ENCODE data around the gene ADARB2.

Gene ADARB2

DNA sequence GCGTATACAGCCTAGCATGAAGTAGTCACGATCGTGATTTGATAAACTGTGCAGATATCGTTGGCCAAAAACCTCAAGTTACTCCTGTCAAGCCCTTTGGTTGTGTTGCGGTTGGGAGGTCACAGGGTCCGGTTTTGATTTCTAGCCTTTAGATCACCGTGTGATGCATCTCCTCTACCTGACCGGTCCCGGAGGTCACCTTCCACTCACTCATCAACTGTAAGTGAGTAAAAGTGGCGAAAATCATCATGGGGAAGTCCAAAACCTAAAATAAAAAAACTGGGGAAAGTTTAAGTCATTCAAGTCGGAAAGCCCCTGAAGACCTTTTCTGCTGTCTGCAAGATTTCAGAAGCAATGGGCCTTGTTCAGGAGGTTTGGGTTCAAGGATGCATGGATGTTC, 62.8 kb downstream of the ADARB2 start:
- no peak overlapping the region for H3K27ac ChIP-seq (ENCODE audit: extremely low read depth, low read depth, low read length)
- CTCF ChIA-PET = no interaction called here
- POLR2A ChIA-PET = no interaction called here
- no peaks in the 10 kb centered on the region for H3K36me3 ChIP-seq (ENCODE audit: control insufficient read depth in 2 of 2, insufficient read depth in 1 of 2, low read length in 2 of 2)
- TF ChIP-seq PRDM10 (tag by site-specific recombination; IDR thresholded peaks at IDR 0.05) (no peak), MEIS1 (CRISPR knock-in tag; IDR thresholded peaks at IDR 0.05; ENCODE audit: borderline replicate concordance) (no peak), KLF8 (tag by site-specific recombination; IDR thresholded peaks at IDR 0.05) (no peak), ZNF121 (tag by site-specific recombination; IDR thresholded peaks at IDR 0.05) (no peak), ZNF544 (tag by site-specific recombination; IDR thresholded peaks at IDR 0.05) (no peak), ZNF133 (tag by site-specific recombination; IDR thresholded peaks at IDR 0.05) (no peak), ZNF473 (tag by site-specific recombination; IDR thresholded peaks at IDR 0.05) (no peak), ZNF423 (tag by site-specific recombination; IDR thresholded peaks at IDR 0.05) (no peak), HOXC10 (CRISPR knock-in tag; IDR thresholded peaks at IDR 0.05) (no peak), ZNF654 (tag by site-specific recombination; IDR thresholded peaks at IDR 0.05; ENCODE audit: low read depth) (no peak), ZNF202 (tag by site-specific recombination; IDR thresholded peaks at IDR 0.05; ENCODE audit: borderline replicate concordance) (no peak), ZNF585B (tag by site-specific recombination; IDR thresholded peaks at IDR 0.05) (no peak)
- TF ChIP-seq, protein P1, sequence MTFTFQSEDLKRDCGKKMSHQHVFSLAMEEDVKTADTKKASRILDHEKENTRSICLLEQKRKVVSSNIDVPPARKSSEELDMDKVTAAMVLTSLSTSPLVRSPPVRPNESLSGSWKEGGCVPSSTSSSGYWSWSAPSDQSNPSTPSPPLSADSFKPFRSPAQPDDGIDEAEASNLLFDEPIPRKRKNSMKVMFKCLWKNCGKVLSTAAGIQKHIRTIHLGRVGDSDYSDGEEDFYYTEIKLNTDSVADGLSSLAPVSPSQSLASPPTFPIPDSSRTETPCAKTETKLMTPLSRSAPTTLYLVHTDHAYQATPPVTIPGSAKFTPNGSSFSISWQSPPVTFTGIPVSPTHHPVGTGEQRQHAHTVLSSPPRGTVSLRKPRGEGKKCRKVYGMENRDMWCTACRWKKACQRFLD (tag by site-specific recombination; IDR thresholded peaks at IDR 0.05) = no peak
- H3K4me1 ChIP-seq (ENCODE audit: control insufficient read depth, insufficient read depth, low read length) = no peaks in the 10 kb centered on the region
- no peak overlapping the region for H3K4me3 ChIP-seq (ENCODE audit: low read depth, low read length)
- H3K9me3 ChIP-seq (ENCODE audit: control insufficient read depth, insufficient read depth, low read depth, low read length) = no peaks in the 10 kb centered on the region

GRCh38 chr10:1673568-1674345, 63.6 kb downstream of the ADARB2 start:
- Histone ChIP-seq H3K9me3 (ENCODE audit: control insufficient read depth, insufficient read depth, low read depth, low read length) (no peaks in the 10 kb centered on the region), H3K27ac (ENCODE audit: extremely low read depth, low read depth, low read length) (no peak overlapping the region), H3K36me3 (ENCODE audit: control insufficient read depth in 2 of 2, insufficient read depth in 1 of 2, low read length in 2 of 2) (no peaks in the 10 kb centered on the region), H3K4me1 (ENCODE audit: control insufficient read depth, insufficient read depth, low read length) (no peaks in the 10 kb centered on the region), H3K4me3 (ENCODE audit: low read depth, low read length) (no peak overlapping the region)
- CTCF ChIA-PET = no interaction called here
- POLR2A ChIA-PET = no interaction called here
- TF ChIP-seq ZNF843 (tag by site-specific recombination; IDR thresholded peaks at IDR 0.05) = no peak
- TF ChIP-seq, protein P2, sequence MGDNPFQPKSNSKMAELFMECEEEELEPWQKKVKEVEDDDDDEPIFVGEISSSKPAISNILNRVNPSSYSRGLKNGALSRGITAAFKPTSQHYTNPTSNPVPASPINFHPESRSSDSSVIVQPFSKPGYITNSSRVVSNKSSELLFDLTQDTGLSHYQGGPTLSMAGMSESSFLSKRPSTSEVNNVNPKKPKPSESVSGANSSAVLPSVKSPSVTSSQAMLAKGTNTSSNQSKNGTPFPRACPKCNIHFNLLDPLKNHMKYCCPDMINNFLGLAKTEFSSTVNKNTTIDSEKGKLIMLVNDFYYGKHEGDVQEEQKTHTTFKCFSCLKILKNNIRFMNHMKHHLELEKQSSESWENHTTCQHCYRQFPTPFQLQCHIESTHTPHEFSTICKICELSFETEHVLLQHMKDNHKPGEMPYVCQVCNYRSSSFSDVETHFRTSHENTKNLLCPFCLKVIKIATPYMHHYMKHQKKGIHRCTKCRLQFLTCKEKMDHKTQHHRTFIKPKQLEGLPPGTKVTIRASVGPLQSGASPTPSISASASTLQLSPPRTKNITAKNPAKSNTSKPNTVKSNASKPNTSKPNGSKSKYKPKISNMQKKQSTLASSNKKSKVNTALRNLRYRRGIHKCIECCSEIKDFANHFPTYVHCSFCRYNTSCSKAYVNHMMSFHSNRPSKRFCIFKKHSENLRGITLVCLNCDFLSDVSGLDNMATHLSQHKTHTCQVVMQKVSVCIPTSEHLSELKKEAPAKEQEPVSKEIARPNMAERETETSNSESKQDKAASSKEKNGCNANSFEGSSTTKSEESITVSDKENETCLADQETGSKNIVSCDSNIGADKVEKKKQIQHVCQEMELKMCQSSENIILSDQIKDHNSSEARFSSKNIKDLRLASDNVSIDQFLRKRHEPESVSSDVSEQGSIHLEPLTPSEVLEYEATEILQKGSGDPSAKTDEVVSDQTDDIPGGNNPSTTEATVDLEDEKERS (tag by site-specific recombination; IDR thresholded peaks at IDR 0.05) = no peak
- no peak for TF ChIP-seq ZNF324 (tag by site-specific recombination; IDR thresholded peaks at IDR 0.05)
- no peak for TF ChIP-seq SP3 (tag by site-specific recombination; IDR thresholded peaks at IDR 0.05)
- no peak for TF ChIP-seq ZBTB44 (tag by site-specific recombination; IDR thresholded peaks at IDR 0.05)
- TF ChIP-seq, protein P3, sequence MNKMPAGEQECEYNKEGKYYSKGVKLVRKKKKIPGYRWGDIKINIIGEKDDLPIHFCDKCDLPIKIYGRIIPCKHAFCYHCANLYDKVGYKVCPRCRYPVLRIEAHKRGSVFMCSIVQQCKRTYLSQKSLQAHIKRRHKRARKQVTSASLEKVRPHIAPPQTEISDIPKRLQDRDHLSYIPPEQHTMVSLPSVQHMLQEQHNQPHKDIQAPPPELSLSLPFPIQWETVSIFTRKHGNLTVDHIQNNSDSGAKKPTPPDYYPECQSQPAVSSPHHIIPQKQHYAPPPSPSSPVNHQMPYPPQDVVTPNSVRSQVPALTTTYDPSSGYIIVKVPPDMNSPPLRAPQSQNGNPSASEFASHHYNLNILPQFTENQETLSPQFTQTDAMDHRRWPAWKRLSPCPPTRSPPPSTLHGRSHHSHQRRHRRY (tag by site-specific recombination; IDR thresholded peaks at IDR 0.05) = no peak
- no peak for TF ChIP-seq PRDM4 (tag by site-specific recombination; IDR thresholded peaks at IDR 0.05)
- no peak for TF ChIP-seq ZNF670 (tag by site-specific recombination; IDR thresholded peaks at IDR 0.05; ENCODE audit: low read depth)
- TF ChIP-seq IKZF3 (tag by site-specific recombination; IDR thresholded peaks at IDR 0.05) = no peak
